H1 (cell line): Measurements from ENCODE around the gene RRH. TPM values are rescaled to one million over a fixed set of nuclear protein-coding genes. Genes with fewer than 3 reads are reported as not detected.

Experiments
- CTCF ChIA-PET: fragments of 300-600 bp; sonication (Branson Sonifier 250); formaldehyde crosslinking; loops from one replicate; lab custom pipeline; 2021; ENCODE audit not compliant: partially characterized antibody; lab: Charles Lee
- POLR2A ChIA-PET: fragments of 300-600 bp; sonication (Branson Sonifier 250); formaldehyde crosslinking; loops from one replicate; lab custom pipeline; 2021; ENCODE audit warnings: inconsistent platforms; ENCODE audit not compliant: partially characterized antibody; lab: Charles Lee
- DNase-seq, 2 experiments: peaks; one replicate each; pipeline versions ENCODE4 v3.0.0 to v3.0.0-alpha.2; 2010 to 2022; ENCODE audit warnings: low spot score in 2 of 2, low read depth in 1 of 2, mixed read lengths in 1 of 2
- FAIRE-seq: peaks from 2 replicates; lab custom pipeline; 2011; peaks lifted over from hg19 to GRCh38; lab: Jason Lieb, UNC
- H2AFZ ChIP-seq: 2 replicates; pipeline ENCODE4 v1.8.1; 2012; ENCODE audit warnings: low read length, inconsistent platforms
- H2AK5ac ChIP-seq: 2 replicates; pipeline ENCODE4 v1.6.1; 2013; ENCODE audit warnings: low read depth, low read length
- H2BK120ac ChIP-seq: replicated peaks from 2 replicates; pipeline ENCODE3; 2013; ENCODE audit warnings: low read depth, low read length, inconsistent platforms
- H2BK12ac ChIP-seq: 2 replicates; pipeline ENCODE4 v1.6.1; 2013; ENCODE audit warnings: low read depth, low read length
- H2BK15ac ChIP-seq: 2 replicates; pipeline ENCODE4 v1.6.1; 2013; ENCODE audit warnings: low read length
- H2BK20ac ChIP-seq: 2 replicates; pipeline ENCODE4 v1.6.1; 2013; ENCODE audit warnings: low read length
- H2BK5ac ChIP-seq: 2 replicates; pipeline ENCODE4 v1.6.1; 2013; ENCODE audit warnings: low read depth, low read length
- H3K14ac ChIP-seq: 2 replicates; pipeline ENCODE4 v1.6.1; 2013; ENCODE audit warnings: inconsistent platforms; ENCODE audit not compliant: insufficient read length
- H3K18ac ChIP-seq: 2 replicates; pipeline ENCODE4 v1.6.1; 2013; ENCODE audit warnings: low read length; ENCODE audit errors: extremely low read depth
- H3K23ac ChIP-seq: 2 replicates; pipeline ENCODE4 v1.6.1; 2013; ENCODE audit warnings: inconsistent platforms; ENCODE audit not compliant: insufficient read length
- H3K23me2 ChIP-seq: 2 replicates; pipeline ENCODE4 v1.6.1; 2013; ENCODE audit warnings: low read depth, low read length
- H3K27ac ChIP-seq: 2 replicates; pipeline ENCODE4 v1.6.1; 2011; ENCODE audit warnings: low read depth, low read length, inconsistent platforms
- H3K27me3 ChIP-seq, 4 experiments: replicated peaks in 1 of 4; 1 replicate in 1 of 4; 2 replicates in 3 of 4; pipeline versions ENCODE4 v1.6.1 to v1.8.1; 2011 to 2013; ENCODE audit warnings: low read length in 3 of 4, mild to moderate bottlenecking in 3 of 4, inconsistent platforms in 2 of 4, mixed read lengths in 2 of 4, moderate library complexity in 1 of 4; ENCODE audit not compliant: control insufficient read depth in 3 of 4, insufficient read depth in 3 of 4; ENCODE audit errors: extremely low read depth in 1 of 4
- H3K36me3 ChIP-seq, 4 experiments: 2 replicates each; pipeline versions ENCODE4 v1.6.1 to v1.8.1; 2011 to 2013; ENCODE audit warnings: mild to moderate bottlenecking in 4 of 4, low read length in 3 of 4, moderate library complexity in 2 of 4, control low read depth in 1 of 4, inconsistent platforms in 1 of 4; ENCODE audit not compliant: insufficient read depth in 4 of 4, control insufficient read depth in 2 of 4
- H3K4ac ChIP-seq: replicated peaks from 2 replicates; pipeline ENCODE3; 2013; ENCODE audit warnings: low read length, low read depth, mixed read lengths, inconsistent platforms; ENCODE audit not compliant: insufficient read length
- H3K4me1 ChIP-seq, 4 experiments: replicated peaks in 1 of 4; 1 replicate in 1 of 4; 2 replicates in 3 of 4; pipeline versions ENCODE4 v1.6.1 to v1.8.1; 2011 to 2013; ENCODE audit warnings: low read length in 3 of 4, inconsistent platforms in 2 of 4, mixed read lengths in 1 of 4; ENCODE audit not compliant: insufficient read depth in 4 of 4, control insufficient read depth in 3 of 4
- H3K4me2 ChIP-seq, 2 experiments: 2 replicates each; pipeline versions ENCODE4 v1.6.1 to v1.8.1; 2011 to 2013; ENCODE audit warnings: low read depth in 2 of 2, low read length in 2 of 2, control low read depth in 1 of 2, inconsistent platforms in 1 of 2, mild to moderate bottlenecking in 1 of 2; ENCODE audit not compliant: insufficient read depth in 1 of 2
- H3K4me3 ChIP-seq, 4 experiments: fragments of 200-600, 300-600 bp in 1 of 4; sonication (generic), shearing (Covaris generic), sonication (Bioruptor Twin) in 1 of 4; 2 replicates each; pipeline versions ENCODE4 v1.5.1 to v1.8.1; 2011 to 2016; ENCODE audit warnings: low read length in 4 of 4, low read depth in 3 of 4, control low read depth in 2 of 4, inconsistent platforms in 2 of 4, mild to moderate bottlenecking in 2 of 4, mixed read lengths in 1 of 4, moderate library complexity in 1 of 4; ENCODE audit not compliant: insufficient read depth in 2 of 4; ENCODE audit errors: extremely low read depth in 1 of 4
- H3K56ac ChIP-seq: replicated peaks from 2 replicates; pipeline ENCODE3; 2013; ENCODE audit warnings: low read depth, mild to moderate bottlenecking, mixed read lengths, low read length, inconsistent platforms; ENCODE audit not compliant: insufficient read length
- H3K79me1 ChIP-seq: 2 replicates; pipeline ENCODE4 v1.6.1; 2013; ENCODE audit warnings: low read depth, low read length, control low read depth
- H3K79me2 ChIP-seq, 2 experiments: 2 replicates each; pipeline versions ENCODE4 v1.6.1 to v1.8.1; 2012 to 2013; ENCODE audit warnings: low read length in 2 of 2, mild to moderate bottlenecking in 2 of 2, inconsistent platforms in 1 of 2; ENCODE audit not compliant: insufficient read depth in 2 of 2, control insufficient read depth in 1 of 2
- H3K9ac ChIP-seq, 4 experiments: replicated peaks in 1 of 4; 1 replicate in 1 of 4; 2 replicates in 3 of 4; pipeline versions ENCODE4 v1.6.1 to v1.8.1; 2011 to 2013; ENCODE audit warnings: low read depth in 3 of 4, low read length in 3 of 4, control low read depth in 2 of 4, mild to moderate bottlenecking in 2 of 4, moderate library complexity in 2 of 4, inconsistent platforms in 1 of 4; ENCODE audit errors: extremely low read depth in 1 of 4
- H3K9me3 ChIP-seq, 2 experiments: 2 replicates each; pipeline versions ENCODE4 v1.6.1 to v1.8.1; 2012 to 2013; ENCODE audit warnings: mild to moderate bottlenecking in 2 of 2, moderate library complexity in 2 of 2, control low read depth in 1 of 2, inconsistent platforms in 1 of 2, low read depth in 1 of 2, low read length in 1 of 2, mixed read lengths in 1 of 2; ENCODE audit not compliant: insufficient read depth in 2 of 2
- H4K20me1 ChIP-seq, 2 experiments: replicated peaks in 1 of 2; 2 replicates each; pipeline versions ENCODE3 to v1.8.1; 2011 to 2013; ENCODE audit warnings: inconsistent platforms in 2 of 2, low read length in 2 of 2, mild to moderate bottlenecking in 1 of 2; ENCODE audit not compliant: insufficient read depth in 2 of 2, control insufficient read depth in 1 of 2
- H4K5ac ChIP-seq: 2 replicates; pipeline ENCODE4 v1.6.1; 2013; ENCODE audit warnings: low read length, low read depth, mixed read lengths, inconsistent platforms; ENCODE audit not compliant: insufficient read length
- H4K8ac ChIP-seq: 2 replicates; pipeline ENCODE4 v1.8.0; 2013; ENCODE audit warnings: mild to moderate bottlenecking, moderate library complexity, low read length, inconsistent platforms; ENCODE audit not compliant: insufficient read depth; ENCODE audit errors: extremely low read depth
- H4K91ac ChIP-seq: replicated peaks from 2 replicates; pipeline ENCODE3; 2013; ENCODE audit warnings: low read length, mixed read lengths, inconsistent platforms; ENCODE audit not compliant: insufficient read length
- CREB1 ChIP-seq: IDR thresholded peaks from 2 replicates; pipeline ENCODE4 v1.6.1; 2012; ENCODE audit warnings: inconsistent platforms
- HDAC6 ChIP-seq: IDR thresholded peaks from one replicate; pipeline ENCODE4 v1.7.1; 2012; ENCODE audit warnings: low read depth, mild to moderate bottlenecking, inconsistent platforms, low read length, moderate library complexity
- RNF2 ChIP-seq: fragments of 200-900, 300-1000 bp; sonication (generic); IDR thresholded peaks from 2 replicates; pipeline ENCODE4 v1.7.1; 2016; ENCODE audit warnings: borderline replicate concordance, low read depth, mild to moderate bottlenecking, antibody characterized with exemption, low read length; ENCODE audit not compliant: poor library complexity, severe bottlenecking; ENCODE audit errors: missing control alignments
- TAF7 ChIP-seq: optimal IDR thresholded peaks from 2 replicates; pipeline ENCODE3; 2011; ENCODE audit warnings: low read depth, mild to moderate bottlenecking, inconsistent platforms, low read length, moderate library complexity, borderline replicate concordance
- TCF12 ChIP-seq: IDR thresholded peaks from 2 replicates; pipeline ENCODE4 v1.6.1; 2011; ENCODE audit warnings: low read depth, mild to moderate bottlenecking, low read length
- WGBS, 2 experiments: shearing (Covaris generic) in 1 of 2; methylation state at CpG; one replicate each; pipeline versions ENCODE4 v1.1.6 to v1.1.7; 2013 to 2015; ENCODE audit warnings: low lambda C conversion rate in 2 of 2, mixed read lengths in 2 of 2, inconsistent platforms in 1 of 2, low coverage in 1 of 2, missing lambda C conversion rate in 1 of 2; ENCODE audit not compliant: insufficient replicate concordance in 2 of 2, insufficient coverage in 1 of 2, insufficient read length in 1 of 2; ENCODE audit errors: extremely low coverage in 1 of 2, missing lambda C conversion rate in 1 of 2; 5-methylcytosine and 5-hydroxymethylcytosine counted together
- polyA plus RNA-seq, 7 experiments: library from polyadenylated mRNA; depleted of rRNA in 3 of 7; stranded (reverse) in 5 of 7; unstranded in 2 of 7; fragments of >200 nt in 5 of 7; fragments of 200-250 nt in 2 of 7; gene quantifications; 1 replicate in 5 of 7; 2 replicates in 1 of 7; 4 replicates in 1 of 7; pipeline versions ENCODE4 v1.2.1 to v1.2.3, GENCODE V29; 2011 to 2013; ENCODE audit warnings: missing spikeins in 2 of 7, mixed read lengths in 2 of 7
- total RNA-seq: library from RNA; stranded (reverse); fragmentation: NEBNext Ultra II Directional; extraction: Animal tissue kit (Norgen Biotek cat#: 25700); gene quantifications from 2 replicates; pipeline ENCODE4 v1.2.1, GENCODE V29; 2021

Gene RRH
- total and polyA plus RNA-seq, 2 of the 8 experiments (the other 6 are each of a cell fraction or from before 2014, with no cell fraction given), result 0.38 TPM; not detected in 1

GRCh38 chr4:109809655-109810054, 18.1 kb upstream of the RRH start:
- Histone ChIP-seq H2BK5ac (no peak overlapping the region), H3K4ac (no peak overlapping the region), H3K9ac (no peak overlapping the region), H3K56ac (no peak overlapping the region), H2BK15ac (no peak overlapping the region), H2AK5ac (no peak overlapping the region), H3K9me3 (no peaks in the 10 kb centered on the region), H4K20me1 (no peaks in the 10 kb centered on the region), H2BK12ac (no peak overlapping the region; the same call in 1 of the 2 replicates), H4K5ac (no peak overlapping the region), H4K91ac (no peak overlapping the region), H3K4me3 (no peak overlapping the region), H3K27ac (no peak overlapping the region), H2BK120ac (no peak overlapping the region), H2AFZ (no peak overlapping the region), H3K4me1 (peaks cover 0 to 8% (median 5%) of the 10 kb centered on the region in 4 experiments; a peak in 4 of 7 replicates), H3K23me2 (no peaks in the 10 kb centered on the region), H4K8ac (no peak overlapping the region), H3K79me1 (no peaks in the 10 kb centered on the region), H3K18ac (no peak overlapping the region), H3K79me2 (no peaks in the 10 kb centered on the region), H3K14ac (no peak overlapping the region), H3K23ac (no peak overlapping the region), H3K4me2 (no peak overlapping the region; a peak in 1 of 4 replicates), H2BK20ac (no peak overlapping the region), H3K36me3 (no peaks in the 10 kb centered on the region), H3K27me3 (no peaks in the 10 kb centered on the region)
- TF ChIP-seq TCF12 (no peak), HDAC6 (no peak), RNF2 (no peak), CREB1 (no peak), TAF7 (no peak)
- FAIRE-seq (no peak), DNase-seq (no peak)
- CTCF ChIA-PET, result interaction anchor here (0.7 kb wide), 3 partner anchors 8 to 157 kb away, joined by 3 to 4 read pairs (median 3); no protein-coding TSS in a partner anchor
- 95% methylated on average over 2 of the region's 2 CpGs; no CpG with 5 or more reads in 1 of the 2 experiments for WGBS, 2 experiments
- POLR2A ChIA-PET, result interaction anchor here (0.7 kb wide), 1 partner anchor 9 kb away, joined by 3 read pairs; no protein-coding TSS in a partner anchor
